Kidney (tissue), 14 donors: ENCODE data around the gene TRIP6. TPM values are rescaled to one million over a fixed set of nuclear protein-coding genes. Genes with fewer than 3 reads are reported as not detected.

ENCODE experiments used
- DNase-seq, 5 donors: peaks; one replicate each; pipeline ENCODE4 v3.0.0-alpha.2; 2013 to 2020
- FAIRE-seq: peaks from 2 replicates; lab custom pipeline; 2012; peaks lifted over from hg19 to GRCh38; lab: Jason Lieb, UNC
- H3K27ac ChIP-seq, 2 donors: one replicate each; pipeline ENCODE4 v1.7.0; 2013; ENCODE audit warnings: low read depth in 2 of 2, low read length in 2 of 2, inconsistent platforms in 1 of 2
- H3K27me3 ChIP-seq: one replicate; pipeline ENCODE4 v1.7.1; 2013; ENCODE audit warnings: low read length, inconsistent platforms; ENCODE audit not compliant: control insufficient read depth, insufficient read depth
- H3K36me3 ChIP-seq, 3 donors: one replicate each; pipeline versions ENCODE4 v1.7.0 to v1.7.1; 2013; ENCODE audit warnings: low read length in 3 of 3, control low read depth in 1 of 3, inconsistent platforms in 1 of 3; ENCODE audit not compliant: insufficient read depth in 3 of 3, control insufficient read depth in 2 of 3
- H3K4me1 ChIP-seq, 3 donors: one replicate each; pipeline versions ENCODE4 v1.7.0 to v1.7.1; 2013; ENCODE audit warnings: low read length in 3 of 3, inconsistent platforms in 1 of 3, low read depth in 1 of 3; ENCODE audit not compliant: control insufficient read depth in 2 of 3, insufficient read depth in 2 of 3
- H3K4me3 ChIP-seq, 3 donors: one replicate each; pipeline versions ENCODE4 v1.7.0 to v1.8.1; 2013; ENCODE audit warnings: low read length in 3 of 3, control low read depth in 1 of 3, inconsistent platforms in 1 of 3
- H3K9ac ChIP-seq, 3 donors: one replicate each; pipeline versions ENCODE4 v1.7.0 to v1.7.1; 2013; ENCODE audit warnings: low read length in 3 of 3, control low read depth in 1 of 3, inconsistent platforms in 1 of 3
- H3K9me3 ChIP-seq, 3 donors: one replicate each; pipeline versions ENCODE4 v1.7.0 to v1.7.1; 2013; ENCODE audit warnings: low read length in 3 of 3, control low read depth in 1 of 3, inconsistent platforms in 1 of 3; ENCODE audit not compliant: control insufficient read depth in 2 of 3, insufficient read depth in 1 of 3
- intact Hi-C: fragments of 100-400 bp; cut with DNase I; formaldehyde crosslinking; loops from one replicate; pipeline ENCODE4 v1.11.1; 2022
- microRNA-seq: library from miRNA; unstranded; fragments of <30 nt; microRNA quantifications from one replicate; pipeline ENCODE4 v1.2.0, GENCODE V29; 2020
- polyA plus RNA-seq: library from polyadenylated mRNA; stranded (reverse); fragments of 350-450 nt; fragmentation: Illumina TruSeq; extraction: RNeasy Lipid Tissue Mini Kit (QIAGEN cat#74804); gene quantifications from one replicate; pipeline ENCODE4 v1.2.3, GENCODE V29; 2014; ENCODE audit warnings: low read depth, low replicate concordance; ENCODE audit not compliant: insufficient read depth
- total RNA-seq: library from RNA; stranded (reverse); fragmentation: NEBNext Ultra II Directional; extraction: Animal tissue kit (Norgen Biotek cat#: 25700); gene quantifications from one replicate; pipeline ENCODE4 v1.2.1, GENCODE V29; 2021
- TF ChIP-seq, protein P1 (sequence below): IDR thresholded peaks from 3 replicates; pipeline ENCODE4 v1.5.1; 2012; ENCODE audit warnings: mild to moderate bottlenecking, moderate library complexity, borderline replicate concordance; ENCODE audit not compliant: insufficient read depth; ENCODE audit errors: extremely low read depth
- donor health status: control.
- donor health status: control.
- donor health status: control.
- donor health status: control.
- donor health status: control.
- donor health status: DM: yes; HTN: yes; CAD: no.
- donor health status: Normal renal cell carcinoma (clear cell type).

The TRIP6 gene
- total and polyA plus RNA-seq, 2 donors from 2014 or later: 74.4 to 92.6 TPM

DNA sequence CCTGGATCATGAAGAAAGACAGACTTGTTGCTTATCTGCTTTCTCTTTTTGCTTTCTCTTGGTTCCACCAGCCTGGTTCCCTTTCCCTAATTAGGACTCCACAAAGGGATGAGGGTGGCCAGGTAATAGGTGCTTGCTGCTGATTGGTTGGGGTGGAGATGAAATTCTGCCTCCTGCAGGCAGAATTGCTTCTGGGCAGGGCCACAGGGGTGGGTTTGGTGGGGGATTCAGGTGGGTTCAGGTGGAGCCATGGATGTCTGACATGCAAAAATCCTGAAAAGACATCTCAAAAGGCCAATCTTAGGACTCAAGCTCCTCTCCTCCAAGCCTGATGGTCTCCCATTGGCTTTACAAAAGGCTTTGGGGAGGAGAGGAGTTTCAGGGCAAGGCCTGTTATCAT is 53.9 kb downstream of the TRIP6 start:
- H3K4me1 ChIP-seq: no peaks in the 10 kb centered on the region
- no peak overlapping the region for H3K27ac ChIP-seq
- FAIRE-seq (no peak), DNase-seq (no peak)
- no peaks in the 10 kb centered on the region for H3K27me3 ChIP-seq
- H3K9me3 ChIP-seq: no peaks in the 10 kb centered on the region
- intact Hi-C loops: no loop called here
- no peak overlapping the region for H3K9ac ChIP-seq
- TF ChIP-seq, protein P1, sequence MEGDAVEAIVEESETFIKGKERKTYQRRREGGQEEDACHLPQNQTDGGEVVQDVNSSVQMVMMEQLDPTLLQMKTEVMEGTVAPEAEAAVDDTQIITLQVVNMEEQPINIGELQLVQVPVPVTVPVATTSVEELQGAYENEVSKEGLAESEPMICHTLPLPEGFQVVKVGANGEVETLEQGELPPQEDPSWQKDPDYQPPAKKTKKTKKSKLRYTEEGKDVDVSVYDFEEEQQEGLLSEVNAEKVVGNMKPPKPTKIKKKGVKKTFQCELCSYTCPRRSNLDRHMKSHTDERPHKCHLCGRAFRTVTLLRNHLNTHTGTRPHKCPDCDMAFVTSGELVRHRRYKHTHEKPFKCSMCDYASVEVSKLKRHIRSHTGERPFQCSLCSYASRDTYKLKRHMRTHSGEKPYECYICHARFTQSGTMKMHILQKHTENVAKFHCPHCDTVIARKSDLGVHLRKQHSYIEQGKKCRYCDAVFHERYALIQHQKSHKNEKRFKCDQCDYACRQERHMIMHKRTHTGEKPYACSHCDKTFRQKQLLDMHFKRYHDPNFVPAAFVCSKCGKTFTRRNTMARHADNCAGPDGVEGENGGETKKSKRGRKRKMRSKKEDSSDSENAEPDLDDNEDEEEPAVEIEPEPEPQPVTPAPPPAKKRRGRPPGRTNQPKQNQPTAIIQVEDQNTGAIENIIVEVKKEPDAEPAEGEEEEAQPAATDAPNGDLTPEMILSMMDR: no peak
- no peak overlapping the region for H3K4me3 ChIP-seq
- no peaks in the 10 kb centered on the region for H3K36me3 ChIP-seq

Small RNA genes within 50 kb of the gene (microRNA-seq; reads per million reads assigned to microRNA genes)
- gene MIR6875: not detected

Other genes starting within 250 kb of the TRIP6 start
- gene TFR2, start 225.8 kb upstream of the TRIP6 start, total RNA-seq: 0.79 TPM
- gene TFR2, start 225.8 kb upstream of the TRIP6 start, polyA plus RNA-seq: 0.22 TPM
- gene ACTL6B, start 210.9 kb upstream of the TRIP6 start, total RNA-seq: not detected
- not detected for gene ACTL6B, start 210.9 kb upstream of the TRIP6 start, polyA plus RNA-seq
- 265 TPM for gene GNB2, start 193.6 kb upstream of the TRIP6 start, total RNA-seq
- gene GNB2, start 193.6 kb upstream of the TRIP6 start, polyA plus RNA-seq: 234 TPM
- gene GIGYF1, start 173.1 kb upstream of the TRIP6 start, total RNA-seq: 51.3 TPM
- gene GIGYF1, start 173.1 kb upstream of the TRIP6 start, polyA plus RNA-seq: 11.6 TPM
- 25.7 TPM for gene POP7, start 161.3 kb upstream of the TRIP6 start, total RNA-seq
- gene POP7, start 161.3 kb upstream of the TRIP6 start, polyA plus RNA-seq: 41.8 TPM
- gene EPO, start 146.9 kb upstream of the TRIP6 start, total RNA-seq: not detected
- not detected for gene EPO, start 146.9 kb upstream of the TRIP6 start, polyA plus RNA-seq
- gene ZAN, start 133.8 kb upstream of the TRIP6 start, total RNA-seq: not detected
- gene ZAN, start 133.8 kb upstream of the TRIP6 start, polyA plus RNA-seq: not detected
- gene EPHB4, start 39.9 kb upstream of the TRIP6 start, total RNA-seq: 65.5 TPM
- 33.2 TPM for gene EPHB4, start 39.9 kb upstream of the TRIP6 start, polyA plus RNA-seq
- 29.9 TPM for gene SLC12A9, start 14.7 kb upstream of the TRIP6 start, total RNA-seq
- 19.7 TPM for gene SLC12A9, start 14.7 kb upstream of the TRIP6 start, polyA plus RNA-seq
- 127 TPM for gene SRRT, start 7.7 kb downstream of the TRIP6 start, total RNA-seq
- gene SRRT, start 7.7 kb downstream of the TRIP6 start, polyA plus RNA-seq: 58.2 TPM
- 3.4 TPM for gene UFSP1, start 22.3 kb downstream of the TRIP6 start, total RNA-seq
- 3.8 TPM for gene UFSP1, start 22.3 kb downstream of the TRIP6 start, polyA plus RNA-seq
- 3.6 TPM for gene ACHE, start 28.5 kb downstream of the TRIP6 start, total RNA-seq
- 1.6 TPM for gene ACHE, start 28.5 kb downstream of the TRIP6 start, polyA plus RNA-seq
- 39.1 TPM for gene MUC3A, start 82.1 kb downstream of the TRIP6 start, total RNA-seq
- 0.65 TPM for gene MUC3A, start 82.1 kb downstream of the TRIP6 start, polyA plus RNA-seq
- gene MUC12, start 102.2 kb downstream of the TRIP6 start, total RNA-seq: 3.8 TPM
- not detected for gene MUC12, start 102.2 kb downstream of the TRIP6 start, polyA plus RNA-seq
- gene MUC17, start 152.7 kb downstream of the TRIP6 start, total RNA-seq: not detected
- not detected for gene MUC17, start 152.7 kb downstream of the TRIP6 start, polyA plus RNA-seq
- gene TRIM56, start 218.1 kb downstream of the TRIP6 start, total RNA-seq: 54.5 TPM
- 6.9 TPM for gene TRIM56, start 218.1 kb downstream of the TRIP6 start, polyA plus RNA-seq